Gastroesophageal sphincter (tissue), 3 donors: ENCODE data around the gene CADM2.

ENCODE experiments used
- CTCF ChIP-seq, 4 experiments: fragments of 200-600 bp in 2 of 4; fragments of 450-650 bp in 2 of 4; sonication (generic) in 1 of 4; IDR thresholded peaks; one replicate each; pipeline ENCODE4 v1.5.1; 2017 to 2019; ENCODE audit warnings: antibody characterized with exemption in 4 of 4, mild to moderate bottlenecking in 2 of 4, moderate library complexity in 2 of 4
- POLR2AphosphoS5 ChIP-seq: sonication (generic); formaldehyde crosslinking; IDR thresholded peaks from one replicate; pipeline ENCODE4 v1.6.1; 2017; ENCODE audit warnings: antibody characterized with exemption

DNA sequence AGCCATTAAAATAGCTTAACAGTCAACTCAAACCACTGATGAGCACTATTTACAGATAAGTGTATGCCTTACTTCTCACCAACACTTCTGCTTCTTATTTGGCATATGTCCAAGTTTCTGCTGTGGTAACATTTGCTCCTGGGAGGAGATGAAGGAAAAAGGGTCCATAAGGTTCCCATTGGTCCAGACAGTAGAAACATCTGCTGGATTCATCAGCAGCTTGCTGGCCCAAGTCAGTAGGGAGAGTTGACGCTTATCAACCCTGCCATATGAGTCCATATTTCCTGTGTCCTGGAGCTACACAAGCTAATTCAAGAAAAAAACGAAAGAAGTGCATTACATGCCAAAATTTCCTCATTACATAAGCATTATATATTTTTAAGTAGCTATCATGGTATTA lies 824.5 kb downstream of the CADM2 start:
- TF ChIP-seq POLR2AphosphoS5 (no peak), CTCF (IDR thresholded peaks at IDR 0.05) (no peak)
